Activated naive CD4-positive, alpha-beta T cell treated with anti-CD3 and anti-CD28 coated beads, Interleukin-2, amount 50 U/mL, for 16 hours (primary cell): ENCODE results near the gene COL28A1.
"Not testable (repeated sequence)": the region's sequence is repeated elsewhere in the genome, so short reads cannot be mapped to it uniquely, and the experiment has no call there.

Source experiments
- DNase-seq: peaks from one replicate; pipeline ENCODE4 v3.0.0-alpha.2; 2020

COL28A1 gene

DNA sequence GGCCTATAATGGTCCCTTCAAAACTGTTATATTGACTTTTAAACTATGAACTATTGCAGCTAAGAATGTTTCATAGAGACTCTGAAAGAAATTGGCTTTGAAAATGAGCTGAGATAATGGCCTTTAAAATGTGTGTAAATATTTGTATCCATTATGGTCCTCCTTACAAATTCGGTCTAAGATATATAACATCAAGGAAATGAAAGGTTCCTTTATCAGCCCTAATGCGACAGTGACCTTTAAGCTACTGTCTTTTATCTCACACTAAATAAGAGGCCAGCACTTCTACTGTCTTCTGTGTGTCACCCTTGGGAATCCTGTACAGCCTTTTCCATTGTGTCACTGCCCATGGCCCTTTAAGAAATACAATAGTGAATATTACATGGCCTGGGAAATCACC, 19.5 kb downstream of the COL28A1 start:
- no peak for DNase-seq

DNA sequence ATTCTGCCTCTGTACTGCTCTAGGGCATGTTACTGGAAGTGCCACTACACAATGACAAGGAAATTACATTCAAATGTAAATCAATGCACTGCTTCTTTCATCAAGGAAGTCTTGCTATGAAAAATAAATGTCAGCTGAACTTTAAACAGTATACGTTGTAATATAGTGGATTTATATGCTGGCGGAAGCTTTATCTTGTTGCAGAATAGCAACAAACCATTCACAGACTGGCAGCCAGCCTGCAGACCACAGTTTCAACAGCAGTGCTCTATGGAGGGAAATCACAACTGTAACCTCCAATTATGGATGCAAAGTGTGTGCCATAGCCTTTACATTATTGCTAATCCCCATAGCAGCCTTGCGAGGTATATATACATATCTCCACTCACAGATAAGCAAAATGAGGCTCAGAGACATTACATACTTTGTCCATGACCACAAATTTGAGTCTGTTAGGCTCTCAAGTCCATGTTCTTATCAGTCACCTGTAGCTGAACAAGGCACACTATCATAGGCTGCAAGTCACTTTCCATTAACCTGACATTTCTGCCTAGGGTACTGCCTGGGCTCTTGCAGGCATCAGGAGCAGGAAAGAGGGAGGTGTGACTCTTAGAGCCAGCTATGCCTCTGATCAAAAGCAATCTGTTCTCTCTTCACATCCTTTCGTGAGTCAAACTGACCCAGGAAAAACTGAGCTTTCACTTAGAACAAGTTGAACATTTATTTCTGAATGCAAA, 22.6 kb downstream of the COL28A1 start:
- no peak for DNase-seq

DNA sequence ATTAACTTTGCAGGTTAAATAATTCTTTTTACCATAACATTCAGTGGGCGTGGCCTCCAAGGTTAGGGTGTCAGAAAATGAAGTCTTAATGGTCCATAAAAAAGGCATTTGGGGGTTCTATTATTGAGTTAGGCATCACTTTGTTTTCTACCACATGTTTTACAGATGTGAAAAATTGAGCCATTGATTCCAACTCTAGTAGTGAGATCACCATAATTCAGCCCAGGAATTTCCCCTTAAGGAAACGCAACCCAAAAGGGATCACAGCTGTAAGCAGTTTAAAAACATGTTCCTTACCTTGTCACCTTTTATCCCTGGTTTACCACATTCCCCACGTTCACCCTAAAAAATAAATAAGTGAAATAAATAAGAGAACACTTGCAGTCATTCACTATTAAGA, 24.9 kb downstream of the COL28A1 start:
- DNase-seq: no peak

- no peak for DNase-seq
These were observed 29.8 kb downstream of the COL28A1 start for GRCh38 chr7:7505915-7506314.

- no peak for DNase-seq
These were observed 30.6 kb downstream of the COL28A1 start for GRCh38 chr7:7504910-7505704.

- DNase-seq: no peak
These were observed 35.8 kb downstream of the COL28A1 start for GRCh38 chr7:7499892-7500291.

DNA sequence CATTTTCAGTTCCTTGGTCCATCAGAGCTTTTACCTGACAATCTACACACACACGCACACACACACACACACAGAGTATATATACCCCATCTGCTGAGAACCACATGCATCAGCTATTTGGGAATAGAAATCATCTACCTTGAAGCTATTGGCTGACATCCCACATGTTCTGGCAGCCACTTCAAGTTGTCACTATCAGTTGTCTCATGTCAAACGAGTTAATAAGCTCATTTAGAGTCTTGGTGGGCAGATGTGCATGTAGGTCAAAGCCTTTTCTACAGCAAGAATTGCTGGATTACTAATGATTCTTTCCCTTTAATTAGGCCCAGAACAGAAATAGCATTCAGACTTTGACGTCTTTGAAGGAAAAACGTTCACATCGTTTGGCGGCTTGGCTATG, 36.8 kb downstream of the COL28A1 start:
- DNase-seq: no peak

GRCh38 chr7:7496311-7496710, 39.4 kb downstream of the COL28A1 start:
- no peak for DNase-seq

- no peak for DNase-seq
These were observed 40.5 kb downstream of the COL28A1 start for GRCh38 chr7:7495171-7495570.

GRCh38 chr7:7491044-7491443, 44.6 kb downstream of the COL28A1 start:
- no peak for DNase-seq

DNA sequence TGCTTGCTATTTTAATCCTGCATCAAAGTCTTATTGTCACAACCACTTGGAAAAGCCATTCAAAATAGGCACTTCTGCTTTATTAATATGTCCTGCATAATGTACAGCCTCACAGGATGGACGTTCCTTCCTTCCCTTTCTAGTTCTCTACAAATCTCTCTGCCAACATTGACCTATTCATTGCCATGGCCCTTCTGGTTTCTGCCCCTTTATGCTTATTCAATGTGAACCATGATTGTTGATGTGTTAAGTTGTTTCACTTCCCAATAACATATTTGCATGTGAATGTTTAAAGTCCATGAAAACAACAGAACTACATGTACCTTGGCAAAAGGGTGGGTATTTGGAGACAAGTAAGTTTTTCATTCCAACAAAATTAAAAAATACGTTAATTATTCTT, 45.7 kb downstream of the COL28A1 start:
- no peak for DNase-seq

- no peak for DNase-seq
These were observed 46.1 kb downstream of the COL28A1 start for GRCh38 chr7:7489546-7489945.

DNA sequence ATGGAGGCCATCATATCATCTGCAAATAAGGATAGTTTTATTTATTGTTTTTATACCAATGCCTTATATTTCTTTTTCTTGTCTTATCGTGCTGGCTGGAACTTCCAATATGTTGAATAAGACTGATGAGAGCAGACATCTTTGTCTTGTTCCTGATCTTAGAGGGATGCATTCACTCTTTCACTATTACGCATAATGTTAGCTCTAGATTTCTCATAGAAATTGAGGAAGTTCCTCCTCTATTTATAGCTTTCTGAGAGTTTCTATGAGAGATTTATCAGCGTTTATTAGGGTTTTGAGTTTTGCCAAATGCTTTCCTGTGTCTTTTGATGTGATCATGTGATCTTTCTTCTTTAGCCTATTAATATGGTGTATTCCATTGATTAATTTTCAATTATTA, 49.3 kb downstream of the COL28A1 start:
- DNase-seq: no peak

- no peak for DNase-seq
These were observed 51.6 kb downstream of the COL28A1 start for GRCh38 chr7:7484072-7484471.

DNA sequence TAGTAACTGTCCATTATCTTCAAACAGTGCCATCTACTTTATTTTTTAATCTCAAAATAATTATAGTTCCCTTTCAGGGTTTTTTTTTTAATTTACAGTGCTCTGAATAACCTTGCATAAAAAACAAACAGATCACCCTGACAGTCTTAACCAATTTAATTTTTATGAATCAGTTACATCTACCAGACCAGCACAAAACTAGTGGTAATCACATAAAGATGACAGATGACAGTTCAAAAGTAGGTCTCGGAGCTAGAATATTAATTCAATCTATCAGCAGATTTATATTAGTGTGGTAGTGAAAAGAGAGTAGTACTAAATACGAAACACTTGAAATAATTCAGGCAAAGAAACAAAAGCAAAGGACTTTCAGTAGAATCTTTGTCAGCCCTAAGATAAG, 53.9 kb downstream of the COL28A1 start:
- DNase-seq: no peak

GRCh38 chr7:7479275-7479805, 56.3 kb downstream of the COL28A1 start:
- DNase-seq: no peak

DNA sequence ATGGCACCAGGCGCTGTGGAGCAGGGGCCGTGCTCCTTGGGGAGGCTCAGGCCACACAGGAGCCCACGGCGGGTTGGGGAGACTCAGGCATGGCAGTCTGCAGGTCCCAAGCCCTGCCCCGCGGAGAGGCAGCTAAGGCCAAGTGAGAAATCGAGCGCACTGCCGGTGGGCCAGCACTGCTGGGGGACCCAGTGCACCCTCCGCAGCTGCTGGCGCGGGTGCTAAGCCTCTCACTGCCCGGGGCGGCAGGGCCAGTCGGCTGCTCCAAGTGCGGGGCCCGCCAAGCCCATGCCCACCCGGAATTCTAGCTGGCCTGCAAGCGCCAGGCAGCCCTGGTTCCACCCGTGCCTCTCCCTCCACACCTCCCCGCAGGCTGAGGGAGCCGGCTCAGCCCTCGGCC, 57.1 kb downstream of the COL28A1 start:
- DNase-seq: no peak

- not testable (repeated sequence) for DNase-seq
These were observed 58.0 kb downstream of the COL28A1 start for GRCh38 chr7:7477641-7478040.

DNA sequence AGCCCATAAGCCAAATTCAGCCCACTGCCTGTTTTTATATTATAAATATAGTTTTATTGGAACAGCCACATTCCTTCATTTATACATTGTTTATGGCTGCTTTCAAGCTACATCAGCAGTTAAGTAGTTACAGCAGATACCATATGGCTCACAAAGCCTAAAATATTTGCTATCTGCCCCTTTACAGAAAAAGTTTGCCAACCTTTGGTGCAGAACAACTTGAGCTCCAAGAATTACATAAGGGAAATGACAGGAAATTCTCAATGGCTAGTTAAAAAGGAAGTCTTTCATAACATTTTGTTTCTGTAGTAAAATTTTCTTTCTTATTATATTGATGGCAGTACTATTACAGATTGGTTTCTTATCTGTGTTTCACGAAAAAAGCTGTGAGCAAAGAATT, 59.3 kb downstream of the COL28A1 start:
- DNase-seq: no peak

DNA sequence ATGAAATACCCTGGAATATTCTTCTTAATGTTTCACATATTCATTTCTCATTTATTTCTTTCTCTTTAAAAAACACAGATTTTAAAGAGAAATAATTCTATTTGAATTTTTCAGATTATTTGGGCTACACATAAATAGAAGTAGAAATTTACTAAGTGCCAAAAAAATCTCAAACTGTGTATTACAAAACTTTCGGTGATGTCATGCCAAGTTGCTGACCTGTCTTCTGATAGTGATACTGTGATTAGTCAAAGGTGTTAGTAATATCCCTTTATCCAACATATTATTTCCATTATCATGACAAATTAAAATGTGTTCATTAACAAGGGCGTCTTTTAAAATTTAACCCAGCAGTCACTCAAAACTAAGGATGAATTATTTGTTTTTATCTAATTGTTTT, 60.1 kb downstream of the COL28A1 start:
- DNase-seq: no peak

GRCh38 chr7:7474436-7474835, 61.2 kb downstream of the COL28A1 start:
- DNase-seq: no peak

DNA sequence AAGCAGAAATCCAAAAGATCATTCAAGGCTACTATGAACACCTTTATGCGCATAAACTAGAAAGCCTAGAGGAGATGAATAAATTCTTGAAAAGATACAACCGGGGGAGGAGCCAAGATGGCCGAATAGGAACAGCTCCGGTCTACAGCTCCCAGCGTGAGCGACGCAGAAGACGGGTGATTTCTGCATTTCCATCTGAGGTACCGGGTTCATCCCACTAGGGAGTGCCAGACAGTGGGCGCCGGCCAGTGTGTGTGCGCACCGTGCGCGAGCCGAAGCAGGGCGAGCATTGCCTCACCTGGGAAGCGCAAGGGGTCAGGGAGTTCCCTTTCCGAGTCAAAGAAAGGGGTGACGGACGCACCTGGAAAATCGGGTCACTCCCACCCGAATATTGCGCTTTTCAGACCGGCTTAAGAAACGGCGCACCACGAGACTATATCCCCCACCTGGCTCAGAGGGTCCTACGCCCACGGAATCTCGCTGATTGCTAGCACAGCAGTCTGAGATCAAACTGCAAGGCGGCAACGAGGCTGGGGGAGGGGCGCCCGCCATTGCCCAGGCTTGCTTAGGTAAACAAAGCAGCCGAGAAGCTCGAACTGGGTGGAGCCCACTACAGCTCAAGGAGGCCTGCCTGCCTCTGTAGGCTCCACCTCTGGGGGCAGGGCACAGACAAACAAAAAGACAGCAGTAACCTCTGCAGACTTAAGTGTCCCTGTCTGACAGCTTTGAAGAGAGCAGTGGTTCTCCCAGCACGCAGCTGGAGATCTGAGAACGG, 70.5 kb downstream of the COL28A1 start:
- not testable (repeated sequence) for DNase-seq

DNA sequence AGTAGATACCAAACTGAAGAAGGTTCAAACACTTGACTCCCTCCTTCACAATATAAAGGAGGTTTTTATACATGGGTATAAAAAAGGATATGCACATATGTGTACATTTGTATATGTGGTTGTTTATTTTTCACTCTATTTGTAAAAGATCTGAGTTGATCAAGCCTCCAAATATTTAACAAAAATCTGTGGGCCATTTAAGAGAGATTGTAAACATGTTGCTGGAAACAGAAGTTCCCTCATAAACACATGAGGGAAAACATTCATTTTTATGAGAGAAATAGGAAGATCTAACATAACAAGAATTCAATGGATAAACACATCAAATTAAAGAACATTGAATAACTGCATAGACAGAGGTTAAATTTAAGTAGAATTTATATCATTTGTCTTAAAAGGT, 81.7 kb downstream of the COL28A1 start:
- DNase-seq: no peak

DNA sequence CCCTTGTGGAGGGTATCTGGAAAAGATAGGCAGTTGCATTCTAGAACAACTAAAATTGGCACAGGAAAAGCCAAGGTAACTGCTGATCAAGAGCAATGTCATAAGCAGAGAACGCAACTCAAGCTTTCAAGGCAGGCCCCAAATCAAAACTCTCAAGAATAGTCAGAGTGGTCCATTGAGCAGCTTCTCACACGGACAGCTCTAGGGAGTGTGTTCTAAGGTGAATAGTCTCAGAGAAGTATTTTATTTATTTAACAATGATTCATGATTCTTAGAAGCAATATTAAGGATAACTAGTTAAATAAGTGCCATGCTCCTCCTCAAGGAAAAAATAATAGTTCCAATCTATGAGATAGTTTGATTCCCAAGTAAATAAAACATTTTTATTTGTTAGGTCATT, 83.0 kb downstream of the COL28A1 start:
- no peak for DNase-seq
